Panc1 (cell line): Measurements from ENCODE around the gene COPS7A. TPM values are rescaled to one million over a fixed set of nuclear protein-coding genes. Genes with fewer than 3 reads are reported as not detected.

Experiments used
- ATAC-seq: fragments of 200-7000 bp; cut with Tn5 transposase; 2 replicates; pipeline ENCODE4 v1.9.1; 2020; ENCODE audit warnings: mild to moderate bottlenecking, moderate library complexity
- BruUV-seq: library from RNA; stranded (reverse); fragments of 400-500 nt; replicated peaks from 2 replicates; lab custom pipeline; 2021; lab: Mats Ljungman, UMichigan
- CTCF ChIA-PET: fragments of 300-600 bp; sonication (Branson Sonifier 250); formaldehyde crosslinking; loops from one replicate; lab custom pipeline; 2022; ENCODE audit warnings: antibody characterized with exemption; lab: Charles Lee
- POLR2A ChIA-PET: fragments of 300-600 bp; sonication (Branson Sonifier 250); formaldehyde crosslinking; loops from one replicate; lab custom pipeline; 2022; ENCODE audit warnings: antibody characterized with exemption; lab: Charles Lee
- DNase-seq: peaks from one replicate; pipeline ENCODE4 v3.0.0-alpha.2; 2010; ENCODE audit warnings: low read depth, low spot score
- H3K27ac ChIP-seq: 2 replicates; pipeline ENCODE4 v1.5.1; 2011; ENCODE audit warnings: mild to moderate bottlenecking, low read length, inconsistent platforms
- H3K27me3 ChIP-seq: fragments of 200-500 bp; sonication (Bioruptor generic); 2 replicates; pipeline ENCODE4 v1.6.0; 2014; ENCODE audit warnings: low read length, inconsistent platforms; ENCODE audit not compliant: control insufficient read depth, insufficient read depth
- H3K36me3 ChIP-seq: fragments of 200-500 bp; sonication (Bioruptor generic); 2 replicates; pipeline ENCODE4 v1.5.1; 2014; ENCODE audit warnings: inconsistent platforms, mild to moderate bottlenecking, low read length, moderate library complexity; ENCODE audit not compliant: control insufficient read depth, insufficient read depth
- H3K4me1 ChIP-seq: 2 replicates; pipeline ENCODE4 v1.5.1; 2011; ENCODE audit warnings: inconsistent platforms, mild to moderate bottlenecking, low read length, moderate library complexity; ENCODE audit not compliant: control insufficient read depth, insufficient read depth
- H3K4me3 ChIP-seq, 2 experiments: 2 replicates each; pipeline ENCODE4 v1.5.1; 2011 to 2012; ENCODE audit warnings: low read depth in 2 of 2, low read length in 2 of 2, mild to moderate bottlenecking in 2 of 2, inconsistent platforms in 1 of 2, moderate library complexity in 1 of 2
- H3K9me3 ChIP-seq: fragments of 200-500 bp; sonication (Bioruptor generic); 2 replicates; pipeline ENCODE4 v1.5.1; 2014; ENCODE audit warnings: low read depth, mild to moderate bottlenecking, inconsistent platforms, low read length, moderate library complexity; ENCODE audit not compliant: control insufficient read depth, insufficient read depth
- POLR2AphosphoS5 ChIP-seq: IDR thresholded peaks from 2 replicates; pipeline ENCODE4 v1.6.1; 2012; ENCODE audit warnings: mild to moderate bottlenecking, low read depth, low read length, moderate library complexity
- SIN3A ChIP-seq: IDR thresholded peaks from 2 replicates; pipeline ENCODE4 v1.6.1; 2012; ENCODE audit warnings: low read depth, mild to moderate bottlenecking, low read length, moderate library complexity, borderline replicate concordance; ENCODE audit not compliant: insufficient read depth
- TCF7L2 ChIP-seq: IDR thresholded peaks from 2 replicates; pipeline ENCODE4 v1.6.1; 2011; ENCODE audit warnings: mild to moderate bottlenecking, low read depth, low read length, inconsistent platforms
- in situ Hi-C: cut with HindIII; loops from 2 replicates; pipeline ENCODE4 v1.10.0; 2016; ENCODE audit warnings: low sequenced_read_pairs, low pct_unique_long_range_greater_than_20kb
- intact Hi-C: fragments of 100-400 bp; cut with micrococcal nuclease; formaldehyde crosslinking; loops from one replicate; pipeline ENCODE4 v1.10.0; 2022; ENCODE audit not compliant: unreplicated experiment
- total RNA-seq: library from RNA; stranded (reverse); gene quantifications from one replicate; pipeline ENCODE4 v1.2.1, GENCODE V29; 2021; ENCODE audit not compliant: unreplicated experiment
- TF ChIP-seq, protein P1 (sequence below): fragments of 450-650 bp; IDR thresholded peaks from 2 replicates; pipeline ENCODE4 v1.5.1; 2017; ENCODE audit warnings: mild to moderate bottlenecking
- TF ChIP-seq, protein P2 (sequence below), 2 experiments: IDR thresholded peaks; 2 replicates each; pipeline ENCODE4 v1.6.1; 2011 to 2012; ENCODE audit warnings: low read depth in 2 of 2, control low read depth in 1 of 2, low read length in 1 of 2, mild to moderate bottlenecking in 1 of 2, moderate library complexity in 1 of 2; ENCODE audit not compliant: insufficient read depth in 1 of 2

COPS7A gene
- total RNA-seq, 1 experiment from 2014 or later, result 37.5 TPM

GRCh38 chr12:6688543-6688998 lies 35.3 kb upstream of the COPS7A start:
- H3K4me1 ChIP-seq, result peaks cover 14% of the 10 kb centered on the region
- ChIA-PET CTCF (no interaction called here), POLR2A (interaction anchor here (0.6 kb wide), 3 partner anchors 156 to 218 kb away, joined by 3 to 11 read pairs (median 6); partner anchors contain the start of gene TPI1)
- peak overlapping the region; percentile 95 for H3K27ac ChIP-seq
- no peaks in the 10 kb centered on the region for H3K9me3 ChIP-seq
- H3K36me3 ChIP-seq, result peaks cover 4% of the 10 kb centered on the region; the same call in 1 of the 2 replicates
- H3K27me3 ChIP-seq, result no peaks in the 10 kb centered on the region
- intact Hi-C loops (loop anchor here (2.0 kb wide), 1 partner anchor 82 kb away; the partner anchor contains the start of gene CHD4), in situ Hi-C loops (no loop called here)
- DNase-seq (no peak), ATAC-seq (no peak)
- H3K4me3 ChIP-seq, result peak overlapping the region; percentile 83 to 86
- no TSS peak for BruUV-seq
- TF ChIP-seq, protein P1, sequence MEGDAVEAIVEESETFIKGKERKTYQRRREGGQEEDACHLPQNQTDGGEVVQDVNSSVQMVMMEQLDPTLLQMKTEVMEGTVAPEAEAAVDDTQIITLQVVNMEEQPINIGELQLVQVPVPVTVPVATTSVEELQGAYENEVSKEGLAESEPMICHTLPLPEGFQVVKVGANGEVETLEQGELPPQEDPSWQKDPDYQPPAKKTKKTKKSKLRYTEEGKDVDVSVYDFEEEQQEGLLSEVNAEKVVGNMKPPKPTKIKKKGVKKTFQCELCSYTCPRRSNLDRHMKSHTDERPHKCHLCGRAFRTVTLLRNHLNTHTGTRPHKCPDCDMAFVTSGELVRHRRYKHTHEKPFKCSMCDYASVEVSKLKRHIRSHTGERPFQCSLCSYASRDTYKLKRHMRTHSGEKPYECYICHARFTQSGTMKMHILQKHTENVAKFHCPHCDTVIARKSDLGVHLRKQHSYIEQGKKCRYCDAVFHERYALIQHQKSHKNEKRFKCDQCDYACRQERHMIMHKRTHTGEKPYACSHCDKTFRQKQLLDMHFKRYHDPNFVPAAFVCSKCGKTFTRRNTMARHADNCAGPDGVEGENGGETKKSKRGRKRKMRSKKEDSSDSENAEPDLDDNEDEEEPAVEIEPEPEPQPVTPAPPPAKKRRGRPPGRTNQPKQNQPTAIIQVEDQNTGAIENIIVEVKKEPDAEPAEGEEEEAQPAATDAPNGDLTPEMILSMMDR, result no peak
- TF ChIP-seq SIN3A, result no peak
- TF ChIP-seq TCF7L2, result no peak
- TF ChIP-seq, protein P2, sequence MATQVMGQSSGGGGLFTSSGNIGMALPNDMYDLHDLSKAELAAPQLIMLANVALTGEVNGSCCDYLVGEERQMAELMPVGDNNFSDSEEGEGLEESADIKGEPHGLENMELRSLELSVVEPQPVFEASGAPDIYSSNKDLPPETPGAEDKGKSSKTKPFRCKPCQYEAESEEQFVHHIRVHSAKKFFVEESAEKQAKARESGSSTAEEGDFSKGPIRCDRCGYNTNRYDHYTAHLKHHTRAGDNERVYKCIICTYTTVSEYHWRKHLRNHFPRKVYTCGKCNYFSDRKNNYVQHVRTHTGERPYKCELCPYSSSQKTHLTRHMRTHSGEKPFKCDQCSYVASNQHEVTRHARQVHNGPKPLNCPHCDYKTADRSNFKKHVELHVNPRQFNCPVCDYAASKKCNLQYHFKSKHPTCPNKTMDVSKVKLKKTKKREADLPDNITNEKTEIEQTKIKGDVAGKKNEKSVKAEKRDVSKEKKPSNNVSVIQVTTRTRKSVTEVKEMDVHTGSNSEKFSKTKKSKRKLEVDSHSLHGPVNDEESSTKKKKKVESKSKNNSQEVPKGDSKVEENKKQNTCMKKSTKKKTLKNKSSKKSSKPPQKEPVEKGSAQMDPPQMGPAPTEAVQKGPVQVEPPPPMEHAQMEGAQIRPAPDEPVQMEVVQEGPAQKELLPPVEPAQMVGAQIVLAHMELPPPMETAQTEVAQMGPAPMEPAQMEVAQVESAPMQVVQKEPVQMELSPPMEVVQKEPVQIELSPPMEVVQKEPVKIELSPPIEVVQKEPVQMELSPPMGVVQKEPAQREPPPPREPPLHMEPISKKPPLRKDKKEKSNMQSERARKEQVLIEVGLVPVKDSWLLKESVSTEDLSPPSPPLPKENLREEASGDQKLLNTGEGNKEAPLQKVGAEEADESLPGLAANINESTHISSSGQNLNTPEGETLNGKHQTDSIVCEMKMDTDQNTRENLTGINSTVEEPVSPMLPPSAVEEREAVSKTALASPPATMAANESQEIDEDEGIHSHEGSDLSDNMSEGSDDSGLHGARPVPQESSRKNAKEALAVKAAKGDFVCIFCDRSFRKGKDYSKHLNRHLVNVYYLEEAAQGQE (IDR thresholded peaks at IDR 0.05; ENCODE audit: insufficient read depth in 1 of 2, low read depth in 2 of 2, low read length in 1 of 2), result no peak
- no peak for TF ChIP-seq POLR2AphosphoS5

DNA sequence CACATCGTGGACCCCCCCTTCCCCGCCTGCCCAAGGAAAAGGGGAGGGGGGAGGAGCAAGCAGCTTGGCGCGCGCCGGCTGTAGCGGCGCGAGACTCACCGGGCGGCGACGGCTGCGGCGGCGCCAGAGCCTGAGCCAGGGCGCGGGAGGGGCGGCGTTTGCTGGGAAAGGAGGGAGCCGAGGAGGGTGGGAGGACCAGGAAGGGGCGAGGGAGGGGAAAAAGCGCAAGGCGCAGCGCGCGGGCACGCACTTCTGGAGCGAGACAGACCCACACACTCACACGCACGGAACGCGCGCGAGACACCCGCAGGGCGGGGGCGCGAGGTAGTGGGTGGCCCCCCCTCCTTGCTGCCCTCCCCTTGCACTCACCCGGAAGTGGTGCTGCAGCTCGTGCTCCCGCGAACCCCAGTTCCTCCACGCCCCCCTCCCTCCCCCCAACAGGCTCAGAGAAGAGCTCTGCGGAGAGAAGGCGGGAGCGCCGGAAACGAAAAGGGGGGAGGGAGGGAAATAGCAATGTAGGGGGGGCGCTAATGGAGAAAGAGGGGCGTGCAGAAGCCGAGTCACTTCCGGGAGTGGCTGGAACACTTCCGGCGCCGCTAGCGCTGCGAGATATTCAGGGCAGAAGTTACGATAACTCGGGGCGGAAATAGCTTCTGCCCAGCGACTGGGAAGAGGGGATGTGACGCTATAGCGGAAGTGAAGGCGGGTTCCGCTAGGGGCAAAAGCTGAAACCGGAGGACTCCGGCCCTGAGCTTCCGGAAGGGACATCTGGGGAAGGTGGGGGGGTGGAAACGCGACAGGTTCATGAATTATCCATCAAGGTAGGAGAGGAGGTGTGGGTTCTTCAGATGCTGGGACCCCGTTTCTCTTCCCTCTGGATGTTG lies 34.6 kb upstream of the COPS7A start, which contains the start of gene ZNF384:
ZNF384 (minus strand) TSS at position 377 of the 884 bp plus-strand sequence. CDS start 9,855 bp downstream, outside the sequence.
- CTCF ChIA-PET, result interaction anchor here (0.6 to 0.7 kb wide), 4 partner anchors 68 to 135 kb away, joined by 3 to 8 read pairs (median 5); partner anchors contain the start of gene PTMS
- intact Hi-C loops, result loop anchor here (2.0 kb wide), 1 partner anchor 82 kb away; the partner anchor contains the start of gene CHD4
- no peaks in the 10 kb centered on the region for H3K27me3 ChIP-seq
- H3K36me3 ChIP-seq, result peaks cover 4% of the 10 kb centered on the region; the same call in 1 of the 2 replicates
- H3K27ac ChIP-seq, result peak within 1 kb of the TSS; percentile 97
- peaks cover 14% of the 10 kb centered on the region for H3K4me1 ChIP-seq
- peak; percentile 69 for TF ChIP-seq POLR2AphosphoS5
- TF ChIP-seq TCF7L2, result no peak
- H3K9me3 ChIP-seq, result no peaks in the 10 kb centered on the region
- H3K4me3 ChIP-seq, result peak within 1 kb of the TSS; percentile 83 to 86
- peak; percentile 86 for DNase-seq
- POLR2A ChIA-PET, result interaction anchor here (0.6 to 0.7 kb wide), 14 partner anchors 17 to 1355 kb away, joined by 3 to 15 read pairs (median 8); partner anchors contain the start of gene TPI1
- no TSS peak for BruUV-seq
- peak; percentile 94 for ATAC-seq
- in situ Hi-C loops, result no loop called here
